ENCODE results near the gene INTS11. TPM values are rescaled to one million over a fixed set of nuclear protein-coding genes. Genes with fewer than 3 reads are reported as not detected.

Gene INTS11
- total and polyA plus RNA-seq, 2 donors from 2014 or later, result 73.6 to 100 TPM

- Histone ChIP-seq H3K9ac (ENCODE audit: low read length in 3 of 3) (peak overlapping the region in 1 of 3 donors; percentile 12), H3K36me3 (ENCODE audit: control insufficient read depth in 2 of 3, insufficient read depth in 3 of 3, low read length in 3 of 3) (no peaks in the 10 kb centered on the region), H3K4me1 (ENCODE audit: control insufficient read depth in 2 of 3, insufficient read depth in 2 of 3, low read depth in 1 of 3, low read length in 3 of 3) (peaks cover 0 to 24% (median 0%) of the 10 kb centered on the region in 3 donors), H3K27ac (ENCODE audit: low read depth in 2 of 2, low read length in 2 of 2) (peak overlapping the region in 1 of 2 donors; percentile 48), H3K4me3 (ENCODE audit: low read length in 3 of 3) (no peak overlapping the region), H3K27me3 (ENCODE audit: control insufficient read depth, insufficient read depth, low read length) (no peaks in the 10 kb centered on the region), H3K9me3 (ENCODE audit: control insufficient read depth in 2 of 3, insufficient read depth in 1 of 3, low read length in 3 of 3) (no peaks in the 10 kb centered on the region)
- FAIRE-seq (no peak), DNase-seq (peak in 2 of 5 donors; percentile 78 to 89)
- no peak for TF ChIP-seq CTCF (IDR thresholded peaks at IDR 0.05; ENCODE audit: borderline replicate concordance, extremely low read depth, insufficient read depth)
- intact Hi-C loops (cut with DNase I), result no loop called here
These were observed 27.3 kb upstream of the INTS11 start for GRCh38 chr1:1351511-1352427.

GRCh38 chr1:1349256-1350012 is 25.0 kb upstream of the INTS11 start, which contains the start of gene DVL1:
DVL1 (minus strand) TSS chr1:1349418; CDS start chr1:1349065, 353 bp downstream.
- FAIRE-seq (no peak), DNase-seq (peak; percentile 75 to 90 (median 88))
- TF ChIP-seq CTCF (IDR thresholded peaks at IDR 0.05; ENCODE audit: borderline replicate concordance, extremely low read depth, insufficient read depth), result peak; percentile 55
- Histone ChIP-seq H3K36me3 (ENCODE audit: control insufficient read depth in 2 of 3, insufficient read depth in 3 of 3, low read length in 3 of 3) (no peaks in the 10 kb centered on the region), H3K9me3 (ENCODE audit: control insufficient read depth in 2 of 3, insufficient read depth in 1 of 3, low read length in 3 of 3) (no peaks in the 10 kb centered on the region), H3K4me1 (ENCODE audit: control insufficient read depth in 2 of 3, insufficient read depth in 2 of 3, low read depth in 1 of 3, low read length in 3 of 3) (peaks cover 0 to 30% (median 0%) of the 10 kb centered on the region in 3 donors), H3K27ac (ENCODE audit: low read depth in 2 of 2, low read length in 2 of 2) (peak within 1 kb of the TSS; percentile 81 to 82), H3K9ac (ENCODE audit: low read length in 3 of 3) (peak within 1 kb of the TSS in 2 of 3 donors; percentile 77 to 78), H3K4me3 (ENCODE audit: low read length in 3 of 3) (peak within 1 kb of the TSS; percentile 61 to 76 (median 70)), H3K27me3 (ENCODE audit: control insufficient read depth, insufficient read depth, low read length) (no peaks in the 10 kb centered on the region)
- intact Hi-C loops (cut with DNase I), result no loop called here

GRCh38 chr1:1348420-1349255 is 24.2 kb upstream of the INTS11 start:
- DNase-seq, result peak in 4 of 5 donors; percentile 46 to 81 (median 72)
- FAIRE-seq, result no peak

More at GRCh38 chr1:1348420-1349255, 24.2 kb upstream of the INTS11 start:
- Histone ChIP-seq H3K9ac (ENCODE audit: low read length in 3 of 3) (peak overlapping the region in 2 of 3 donors; percentile 77 to 78), H3K4me3 (ENCODE audit: low read length in 3 of 3) (peak overlapping the region; percentile 61 to 76 (median 70)), H3K9me3 (ENCODE audit: control insufficient read depth in 2 of 3, insufficient read depth in 1 of 3, low read length in 3 of 3) (no peaks in the 10 kb centered on the region), H3K27ac (ENCODE audit: low read depth in 2 of 2, low read length in 2 of 2) (peak overlapping the region; percentile 81 to 82), H3K27me3 (ENCODE audit: control insufficient read depth, insufficient read depth, low read length) (no peaks in the 10 kb centered on the region), H3K4me1 (ENCODE audit: control insufficient read depth in 2 of 3, insufficient read depth in 2 of 3, low read depth in 1 of 3, low read length in 3 of 3) (peaks cover 0 to 30% (median 0%) of the 10 kb centered on the region in 3 donors), H3K36me3 (ENCODE audit: control insufficient read depth in 2 of 3, insufficient read depth in 3 of 3, low read length in 3 of 3) (no peaks in the 10 kb centered on the region)
- TF ChIP-seq CTCF (IDR thresholded peaks at IDR 0.05; ENCODE audit: borderline replicate concordance, extremely low read depth, insufficient read depth), result peak; percentile 14
- intact Hi-C loops (cut with DNase I), result no loop called here
